ENCODE results near the gene ADAMTSL5.

The ADAMTSL5 gene

DNA sequence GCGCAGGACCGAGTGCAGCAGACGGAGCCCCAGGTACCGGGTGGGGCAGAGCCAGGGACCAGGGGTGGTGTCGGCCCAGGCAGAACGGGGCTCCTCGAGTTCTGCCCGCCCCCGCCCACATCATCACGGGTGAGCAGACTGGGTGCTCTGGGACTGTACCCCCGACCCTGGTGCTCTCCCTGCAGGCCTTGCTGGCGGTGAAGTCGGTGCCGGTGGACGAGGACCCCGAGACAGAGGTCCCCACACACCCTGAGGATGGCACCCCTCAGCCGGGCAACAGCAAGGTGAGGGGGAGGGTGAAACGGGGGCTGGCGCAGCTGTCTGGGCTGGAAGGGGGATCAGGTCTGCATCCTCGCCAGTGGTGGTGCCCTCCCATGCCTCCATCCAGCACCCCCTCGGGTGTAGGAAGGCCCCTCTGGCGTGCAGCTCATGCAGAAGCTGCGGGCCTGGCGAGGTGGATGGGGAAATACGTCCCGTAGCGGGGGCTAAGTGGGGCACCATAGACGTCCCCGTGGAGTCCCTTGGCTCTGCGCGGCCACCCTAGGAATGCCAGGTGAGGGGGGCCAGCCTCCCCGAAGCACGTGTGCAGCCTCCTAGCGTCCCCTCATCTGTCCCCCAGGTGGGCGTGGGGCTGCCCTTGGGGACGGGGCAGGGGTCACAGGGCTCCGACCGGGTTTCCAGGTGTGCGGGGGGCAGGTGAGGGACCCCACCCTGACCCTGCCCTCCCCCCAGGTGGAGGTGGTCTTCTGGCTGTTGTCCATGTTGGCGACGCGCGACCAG lies 56.5 kb downstream of the ADAMTSL5 start:
- DNase-seq (ENCODE audit: insufficient read length, low spot score): no peak
- TF ChIP-seq CTCF (IDR thresholded peaks at IDR 0.05; ENCODE audit: insufficient read depth, missing control alignments): no peak
- FAIRE-seq: no peak

DNA sequence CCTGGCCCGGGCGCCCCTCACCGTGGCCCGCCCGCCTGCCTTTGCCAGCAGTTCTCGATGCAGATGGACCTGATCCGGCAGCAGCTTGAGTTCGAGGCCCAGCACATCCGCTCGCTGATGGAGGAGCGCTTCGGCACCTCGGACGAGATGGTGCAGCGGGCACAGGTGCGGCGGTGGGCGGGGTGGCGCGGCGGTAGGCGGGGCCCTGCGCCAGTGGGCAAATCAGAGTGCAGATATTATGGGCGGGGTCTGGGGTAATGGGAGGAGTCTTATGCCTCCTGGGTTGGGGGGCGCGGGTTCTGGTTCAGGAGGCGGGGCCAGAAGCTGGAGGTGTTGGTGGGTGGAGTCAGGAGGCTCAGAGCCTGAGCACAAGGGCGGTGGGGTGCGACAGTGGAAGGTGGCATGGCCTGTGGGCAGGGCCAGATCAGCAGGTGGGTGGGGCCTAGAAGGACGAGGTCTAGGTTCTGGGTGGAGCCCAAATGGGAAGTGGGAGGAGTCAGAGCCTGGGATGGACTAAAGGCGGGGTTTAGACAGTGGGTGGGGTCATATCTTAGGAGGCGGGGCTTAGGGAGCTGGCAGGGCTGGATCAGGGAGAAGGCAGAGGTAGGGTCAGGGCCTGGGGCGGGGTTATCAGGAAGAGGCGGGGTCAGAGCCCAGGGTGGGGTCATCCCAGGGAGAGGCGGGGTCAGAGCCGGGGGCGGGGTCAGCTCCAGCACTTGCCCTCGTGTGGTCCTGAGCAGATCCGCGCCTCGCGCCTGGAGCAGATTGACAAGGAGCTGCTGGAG lies 57.3 kb downstream of the ADAMTSL5 start:
- TF ChIP-seq CTCF (IDR thresholded peaks at IDR 0.05; ENCODE audit: insufficient read depth, missing control alignments): no peak
- FAIRE-seq: no peak
- peak; percentile 77 for DNase-seq (ENCODE audit: insufficient read length, low spot score)

Data from D721Med (cell line).